HEK293 (cell line): ENCODE measurements around the gene UBALD2.

Source experiments
- CTCF ChIP-seq: fragments of 450-650 bp; formaldehyde crosslinking; IDR thresholded peaks from 2 replicates; pipeline ENCODE4 v1.5.1; 2016; ENCODE audit warnings: missing biosample characterization, missing genetic modification characterization
- EGR2 ChIP-seq: fragments of 450-650 bp; formaldehyde crosslinking; IDR thresholded peaks from 2 replicates; pipeline ENCODE4 v1.5.1; 2016; ENCODE audit warnings: low read depth, missing biosample characterization, missing genetic modification characterization
- KLF10 ChIP-seq: fragments of 450-650 bp; IDR thresholded peaks from 2 replicates; pipeline ENCODE4 v1.5.1; 2018; ENCODE audit warnings: missing biosample characterization, mild to moderate bottlenecking, missing genetic modification characterization
- PRDM10 ChIP-seq: fragments of 450-650 bp; formaldehyde crosslinking; IDR thresholded peaks from 2 replicates; pipeline ENCODE4 v1.5.1; 2016; ENCODE audit warnings: missing biosample characterization, missing genetic modification characterization
- REST ChIP-seq: fragments of 450-650 bp; formaldehyde crosslinking; IDR thresholded peaks from 2 replicates; pipeline ENCODE4 v1.5.1; 2016; ENCODE audit warnings: missing biosample characterization, missing genetic modification characterization
- ZNF169 ChIP-seq: fragments of 450-650 bp; formaldehyde crosslinking; IDR thresholded peaks from 2 replicates; pipeline ENCODE4 v1.5.1; 2016; ENCODE audit warnings: missing biosample characterization, missing genetic modification characterization
- ZNF2 ChIP-seq: fragments of 450-650 bp; formaldehyde crosslinking; IDR thresholded peaks from 2 replicates; pipeline ENCODE4 v1.5.1; 2016; ENCODE audit warnings: missing biosample characterization, missing genetic modification characterization
- ZNF423 ChIP-seq: fragments of 450-650 bp; formaldehyde crosslinking; IDR thresholded peaks from 2 replicates; pipeline ENCODE4 v1.5.1; 2016; ENCODE audit warnings: missing biosample characterization, missing genetic modification characterization
- ZSCAN30 ChIP-seq: fragments of 450-650 bp; IDR thresholded peaks from 2 replicates; pipeline ENCODE4 v1.5.1; 2018; ENCODE audit warnings: missing biosample characterization, mild to moderate bottlenecking, missing genetic modification characterization, moderate library complexity

DNA sequence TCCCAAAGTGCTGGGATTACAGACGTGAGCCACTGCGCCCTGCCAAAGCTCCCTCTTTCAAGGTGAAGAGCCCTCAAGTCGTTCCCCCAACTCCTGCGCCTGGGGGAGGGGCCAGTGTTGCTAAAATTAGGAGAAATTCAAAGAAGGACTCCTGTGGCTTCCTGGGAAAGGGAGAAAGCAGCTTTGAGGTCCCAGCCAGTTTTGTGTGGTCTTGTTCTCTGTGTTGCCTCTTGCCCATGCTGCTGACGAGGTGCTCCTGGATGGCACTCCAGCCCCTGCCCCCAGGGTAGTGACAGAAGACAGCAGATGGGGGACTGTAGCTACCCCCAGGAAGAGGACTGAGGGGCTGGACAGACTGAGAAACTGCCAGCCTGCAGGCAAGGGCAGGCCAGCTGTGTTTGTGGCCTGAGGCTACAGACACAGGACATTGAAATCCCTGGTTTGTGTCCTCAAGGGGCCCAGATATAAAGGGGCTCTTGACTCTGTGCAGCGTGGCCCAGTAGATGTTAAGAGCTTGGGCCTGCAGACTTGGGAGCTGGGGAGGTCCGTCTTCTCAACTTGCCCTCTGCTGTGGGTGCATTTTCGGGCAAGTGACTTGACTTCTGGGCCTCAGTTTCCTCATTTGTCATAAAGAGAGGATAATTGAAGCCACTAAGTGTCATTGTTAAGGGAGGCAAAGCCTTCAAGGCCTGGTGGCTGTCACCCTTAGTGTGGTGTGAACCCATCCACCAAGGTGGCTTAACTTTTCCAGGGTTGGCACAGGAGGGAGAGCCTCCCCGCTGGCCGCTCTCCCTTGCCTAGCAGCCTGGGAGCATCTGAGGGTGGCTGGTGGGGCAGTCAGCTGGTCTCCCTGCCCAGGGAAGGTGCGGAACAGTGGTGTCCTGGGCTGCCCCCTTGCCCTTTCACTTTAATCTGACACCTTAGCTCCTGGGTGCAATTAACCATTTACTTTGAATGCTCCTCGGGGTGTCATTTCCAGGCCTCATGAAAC lies 4.1 kb downstream of the UBALD2 start:
- no peak for TF ChIP-seq CTCF
- TF ChIP-seq PRDM10, result no peak
- TF ChIP-seq ZNF423 (tag by site-specific recombination), result no peak
- TF ChIP-seq ZSCAN30, result no peak
- TF ChIP-seq EGR2 (tag by site-specific recombination), result no peak
- TF ChIP-seq ZNF2 (tag by site-specific recombination), result no peak
- TF ChIP-seq ZNF169 (tag by site-specific recombination), result no peak
- no peak for TF ChIP-seq KLF10 (tag by site-specific recombination)
- no peak for TF ChIP-seq REST (tag by site-specific recombination)
